HG03442 (cell line): ENCODE measurements around the gene LSAMP.

ENCODE experiments used
- ATAC-seq: cut with Tn5 transposase; IDR thresholded peaks from one replicate; pipeline ENCODE4 v1.9.1; 2021; ENCODE audit warnings: mild to moderate bottlenecking, moderate library complexity; ENCODE audit not compliant: unreplicated experiment

LSAMP gene

DNA sequence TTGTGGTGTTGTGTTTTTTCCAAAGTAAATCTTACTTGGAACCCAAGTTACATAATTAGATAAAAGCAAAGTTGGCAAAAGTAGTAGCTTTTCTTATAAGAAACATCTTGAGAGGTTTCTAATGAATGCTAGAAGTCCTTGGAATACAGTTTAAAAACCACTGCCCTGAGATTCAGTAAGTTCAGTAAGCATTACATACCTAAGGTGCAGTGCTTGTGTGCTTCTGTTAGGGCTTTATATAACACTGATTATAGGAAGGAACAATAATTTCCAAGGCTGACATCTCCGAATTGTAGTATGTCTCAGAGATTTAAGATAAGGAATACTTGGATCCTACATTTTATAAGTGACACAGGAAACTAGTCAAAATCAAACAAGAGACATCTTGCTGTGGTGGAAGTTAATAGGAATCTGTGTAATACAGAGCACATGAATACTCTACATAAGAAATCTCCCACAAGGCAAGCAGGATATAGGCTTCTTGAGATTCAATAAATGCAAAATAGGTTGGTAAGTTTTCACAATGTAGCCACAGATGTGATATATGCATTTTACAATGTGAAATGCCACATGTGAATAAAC, 268.2 kb downstream of the LSAMP start:
- ATAC-seq: no peak

DNA sequence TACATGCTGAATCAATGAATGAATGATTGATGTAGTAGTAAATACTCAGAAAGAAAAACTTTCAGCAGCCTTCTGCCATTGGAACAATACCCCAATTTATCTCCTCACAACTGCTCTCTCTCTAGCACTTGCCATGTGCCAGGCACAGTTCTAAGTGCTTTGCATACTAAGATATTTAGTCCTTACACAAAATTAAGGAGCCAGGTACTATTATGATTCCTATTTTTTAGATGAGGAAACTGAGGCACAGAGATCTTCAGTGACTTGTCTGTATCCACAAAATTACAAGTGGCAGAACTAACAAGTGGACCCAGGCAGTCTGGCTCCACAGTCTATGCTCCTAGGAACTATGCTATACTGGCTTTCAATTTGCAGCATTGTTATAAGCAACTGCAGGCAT, 279.2 kb downstream of the LSAMP start:
- ATAC-seq: no peak

DNA sequence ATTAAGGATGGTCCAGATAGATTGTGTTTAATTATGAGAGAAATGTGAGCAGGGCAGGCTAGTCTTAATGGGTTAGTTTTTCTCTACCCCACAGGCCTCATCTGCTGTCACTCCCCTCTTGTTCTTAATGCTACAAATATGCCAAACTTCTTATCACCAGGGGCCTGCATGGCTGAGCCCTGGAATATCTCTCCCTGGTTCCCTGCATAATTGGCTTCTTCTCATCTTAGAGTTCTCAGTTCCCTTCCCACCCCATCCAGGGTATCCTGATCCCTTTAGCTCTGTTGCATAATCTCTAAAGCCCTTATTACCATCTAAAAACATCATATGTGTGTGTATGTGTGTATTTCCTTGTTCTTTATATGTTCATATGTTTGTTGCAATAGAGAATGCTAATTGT, 279.6 kb downstream of the LSAMP start:
- no peak for ATAC-seq

DNA sequence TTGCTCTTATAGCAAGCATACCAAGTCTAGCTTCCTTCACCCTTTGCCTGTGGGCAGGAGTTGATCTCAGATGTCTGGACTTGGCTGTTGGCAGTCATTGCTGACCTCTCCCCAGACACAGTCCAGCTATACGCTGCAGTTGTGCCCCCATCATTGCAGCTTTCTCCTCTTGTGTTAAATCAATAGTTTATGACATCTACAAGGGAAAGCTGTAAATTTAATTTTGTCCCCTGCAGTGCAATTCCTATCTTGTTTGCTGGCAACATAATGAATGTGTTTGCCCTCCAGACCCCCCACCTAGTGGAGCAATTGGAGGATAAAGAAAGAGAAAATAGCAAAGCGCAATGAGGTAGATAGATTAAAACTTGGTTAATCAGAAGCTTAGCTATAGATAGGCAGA, 280.2 kb downstream of the LSAMP start:
- no peak for ATAC-seq

DNA sequence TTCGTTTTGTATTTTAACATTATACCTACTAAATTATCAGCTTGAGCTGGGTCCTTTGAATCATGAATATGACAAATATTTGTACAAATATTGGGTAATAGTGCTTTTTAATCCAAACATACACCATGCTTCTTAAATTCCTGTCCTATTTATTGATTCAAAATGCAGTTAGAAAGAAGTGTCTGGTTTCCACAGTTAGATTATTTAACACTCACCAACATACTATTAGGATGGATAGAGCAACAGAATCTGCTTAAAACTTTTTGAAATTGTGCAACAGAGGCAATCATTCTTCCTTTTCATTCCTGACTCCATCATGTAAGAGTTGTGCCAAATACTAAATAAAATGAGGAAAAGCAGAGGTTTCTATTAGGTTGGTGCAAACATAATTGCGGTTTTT, 281.2 kb downstream of the LSAMP start:
- ATAC-seq: no peak

DNA sequence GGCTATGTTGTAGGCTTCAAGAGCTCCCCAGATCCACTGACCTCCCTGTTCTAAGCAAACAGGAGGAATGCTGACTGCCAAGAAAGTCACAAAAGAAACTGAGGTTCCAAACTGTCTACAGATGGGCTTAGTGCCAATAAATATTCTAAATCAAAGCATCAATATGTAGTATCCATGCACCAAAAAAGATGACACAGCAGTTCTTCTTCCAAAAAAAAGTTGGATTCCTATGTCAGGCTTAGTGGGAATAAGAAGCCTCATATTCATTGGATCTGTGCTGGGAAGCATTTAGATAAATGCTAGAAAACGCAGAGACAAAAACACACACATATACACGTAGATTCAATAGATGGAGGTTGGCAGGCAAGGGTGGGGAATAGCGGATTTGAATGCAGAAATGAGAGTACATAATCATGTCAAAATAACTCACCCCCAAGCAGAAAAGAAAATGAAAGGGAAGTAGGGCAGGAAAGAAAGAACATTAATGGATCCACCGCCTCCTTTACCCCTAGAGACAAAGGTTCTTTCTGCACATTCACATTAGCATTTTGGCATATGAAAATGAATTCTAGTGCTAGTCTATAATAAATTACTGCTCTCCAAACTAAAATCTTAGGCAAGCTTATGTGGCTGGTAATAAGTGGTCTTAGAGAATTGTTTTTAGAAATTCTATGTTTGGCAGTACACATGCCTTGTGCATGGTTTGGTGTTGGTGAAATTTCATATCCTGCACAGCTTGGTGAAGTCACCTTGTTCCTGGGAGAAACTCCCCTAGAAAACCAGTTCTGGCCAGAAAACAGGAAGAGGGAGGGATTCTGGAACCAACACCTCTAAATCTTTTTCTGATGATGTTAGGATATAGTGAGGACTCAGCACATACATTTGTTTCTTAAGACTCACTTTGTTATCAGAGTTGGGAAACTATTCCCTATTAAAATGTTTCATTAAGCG, 283.4 kb downstream of the LSAMP start:
- no peak for ATAC-seq

DNA sequence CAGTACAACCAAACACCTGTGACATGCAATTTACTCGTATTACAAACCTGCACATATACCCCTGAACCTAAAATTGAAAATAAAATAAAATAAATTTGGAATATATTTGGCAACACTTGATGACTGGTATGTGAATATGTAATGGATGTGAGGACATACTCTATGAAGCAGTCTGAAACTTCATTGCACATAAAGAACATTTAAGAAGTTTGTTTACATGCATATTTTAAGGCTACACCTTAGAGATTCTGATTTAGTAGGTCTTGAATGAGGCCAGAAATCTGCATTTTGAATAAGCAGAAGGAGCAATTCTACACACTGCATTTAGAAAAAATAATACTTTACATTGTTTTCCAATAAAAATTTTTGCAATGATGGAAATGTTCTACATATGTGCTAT, 284.7 kb downstream of the LSAMP start:
- ATAC-seq: no peak

DNA sequence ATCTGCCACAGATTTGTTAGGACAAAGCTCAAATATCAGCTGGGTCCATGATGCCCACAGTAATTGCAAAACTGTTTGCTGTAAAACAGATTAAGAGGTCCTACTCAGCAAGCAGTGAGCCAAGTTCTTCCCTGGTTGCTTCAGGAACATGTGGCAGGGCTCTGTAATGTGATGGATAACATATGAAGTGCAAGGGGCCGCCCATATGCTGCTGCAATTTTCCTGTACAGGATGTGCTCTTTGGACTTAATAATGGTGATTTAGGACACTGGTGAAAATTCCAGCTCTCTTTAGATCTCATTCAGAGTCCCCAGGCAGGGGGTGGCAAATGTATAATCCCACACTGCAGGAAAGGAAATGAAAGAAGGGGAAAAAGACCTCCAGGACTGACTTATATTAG, 289.4 kb downstream of the LSAMP start:
- no peak for ATAC-seq

DNA sequence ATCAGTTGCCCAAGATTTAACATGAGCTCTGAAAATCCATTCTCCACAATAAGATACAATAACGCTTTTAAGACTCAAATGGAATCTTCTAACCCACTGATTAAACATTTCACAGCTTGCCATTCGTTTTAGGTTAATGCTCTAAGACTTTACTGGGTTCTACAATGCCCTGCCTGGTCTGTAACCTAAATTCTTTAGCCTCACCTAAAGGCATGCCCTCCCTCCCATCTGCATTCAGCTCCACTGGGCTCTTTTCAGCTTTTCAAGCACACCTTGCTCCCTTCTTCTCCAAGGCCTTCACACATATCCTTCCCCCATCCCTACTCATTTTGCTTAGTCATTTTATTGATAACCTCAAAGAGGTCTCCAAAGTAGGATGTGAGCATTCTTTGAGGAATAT, 290.9 kb downstream of the LSAMP start:
- no peak for ATAC-seq

DNA sequence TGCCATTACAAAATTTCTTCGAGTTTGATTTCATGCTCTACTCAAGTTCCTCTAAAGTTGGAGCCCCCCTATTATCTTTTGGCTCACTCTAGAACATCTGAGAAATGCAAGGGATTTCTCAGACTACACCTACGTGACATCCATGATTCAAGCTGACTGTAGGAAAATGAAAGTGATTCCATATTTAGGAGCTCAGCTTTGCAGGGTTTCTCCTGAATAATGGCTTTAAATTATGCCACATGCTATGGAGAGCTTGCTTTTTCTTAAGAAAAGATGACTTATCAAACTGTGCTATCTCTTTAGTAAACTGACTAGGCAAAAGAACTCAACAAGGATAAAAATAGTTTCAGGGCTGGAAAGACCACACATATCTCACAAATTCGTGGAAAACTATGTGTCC, 292.1 kb downstream of the LSAMP start:
- ATAC-seq: no peak

DNA sequence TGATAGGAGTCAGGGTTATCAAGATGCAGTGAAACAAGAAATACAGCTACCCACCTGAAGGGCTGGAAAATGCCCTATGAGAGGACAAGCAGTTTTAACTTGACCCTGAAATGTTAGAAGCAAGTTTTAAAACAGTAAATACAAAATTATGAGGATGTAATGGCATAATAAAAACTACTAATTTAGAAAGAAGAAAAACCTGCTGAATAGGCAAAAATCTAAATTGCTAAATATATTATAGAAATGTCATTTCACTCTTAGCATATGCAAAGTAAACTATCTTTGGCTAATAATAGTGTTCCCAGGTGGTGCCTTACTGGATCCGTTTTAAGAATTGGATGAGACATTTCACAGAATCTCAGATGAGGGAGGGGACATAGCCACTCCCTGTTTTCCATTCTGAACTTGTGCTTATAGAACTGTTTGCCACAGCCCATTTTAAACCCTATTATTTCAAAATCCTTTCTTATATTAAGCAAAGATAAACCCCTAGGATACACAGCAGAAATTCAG, 294.6 kb downstream of the LSAMP start:
- no peak for ATAC-seq

DNA sequence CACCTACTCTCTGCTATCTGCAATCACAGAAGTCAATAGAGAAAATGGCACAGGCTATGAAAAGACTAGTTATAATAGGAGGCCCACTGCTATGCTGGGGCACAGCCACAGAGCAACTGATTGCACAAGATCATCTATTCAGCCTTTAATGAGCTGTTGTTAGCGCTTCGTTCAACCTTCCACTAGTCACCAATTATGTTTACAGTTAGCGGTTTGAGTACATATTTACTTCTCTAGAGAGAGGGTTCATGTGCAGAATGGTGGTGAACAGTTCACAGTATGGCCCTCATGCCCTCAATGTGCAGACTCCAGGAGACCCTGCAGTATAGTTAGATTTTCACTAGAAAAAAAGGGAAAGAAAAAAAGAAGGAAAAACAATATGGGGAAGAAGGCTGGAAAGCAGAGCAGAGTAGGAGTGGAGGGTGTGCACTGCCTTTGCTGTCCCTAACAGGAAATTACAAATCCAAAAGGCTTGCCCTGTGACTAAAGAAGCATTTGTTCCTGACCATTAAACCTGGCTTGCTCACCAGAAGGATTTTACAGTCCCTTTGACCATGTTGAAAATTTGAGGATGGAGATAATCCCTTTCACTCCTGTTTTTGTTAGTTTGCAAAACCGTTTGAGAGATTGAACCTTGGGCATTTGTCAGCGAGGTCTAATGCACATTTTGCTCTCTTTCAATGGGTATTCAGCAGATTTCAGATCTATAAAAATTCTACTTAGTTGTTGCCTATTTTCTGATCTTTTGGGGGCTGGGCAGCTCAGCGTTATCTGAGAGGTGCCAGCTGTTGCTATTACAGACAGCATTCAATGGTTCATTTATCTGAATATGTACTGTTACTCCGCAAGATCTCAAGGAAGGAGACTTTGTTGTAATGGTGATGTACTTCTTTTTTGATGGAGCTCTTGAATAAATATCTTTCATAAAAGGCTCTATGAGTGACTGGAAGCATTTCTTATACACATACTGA, 296.1 kb downstream of the LSAMP start:
- ATAC-seq: no peak

DNA sequence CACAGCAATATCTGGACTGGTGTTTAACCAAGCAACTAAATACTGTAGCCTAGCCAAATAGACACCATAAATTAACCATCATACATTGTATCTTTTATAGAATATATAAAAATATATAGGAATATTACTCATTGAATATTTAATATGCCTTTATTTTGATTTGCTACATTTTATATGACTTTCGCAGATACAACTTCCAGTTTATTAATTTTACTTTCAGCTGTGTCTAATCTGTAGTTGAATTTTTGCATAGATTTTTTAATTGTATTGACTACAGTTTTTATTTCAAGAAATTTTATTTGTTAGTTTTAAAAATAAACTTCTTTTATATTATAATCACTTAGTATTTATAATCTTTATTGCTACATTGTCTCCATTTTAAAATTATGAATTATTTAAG, 299.7 kb downstream of the LSAMP start:
- ATAC-seq: no peak

DNA sequence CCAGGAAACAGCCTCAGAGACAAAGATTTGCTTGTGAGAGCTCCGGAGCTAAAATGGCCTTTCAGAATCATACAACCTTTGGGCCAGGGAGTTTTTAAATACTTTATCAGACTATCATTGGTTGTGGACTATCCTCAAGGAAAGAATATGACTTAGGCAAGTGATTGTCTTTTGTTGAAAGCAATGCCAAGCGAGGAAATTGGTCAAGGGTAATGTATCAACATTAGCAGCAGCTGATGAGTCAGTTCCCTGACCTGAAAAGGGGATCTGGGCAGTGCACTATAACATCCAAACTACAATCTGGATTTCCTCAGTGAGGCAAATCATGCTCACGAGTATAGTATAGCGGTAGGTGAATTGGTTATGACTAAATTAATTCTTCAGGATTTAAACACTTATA, 303.6 kb downstream of the LSAMP start:
- no peak for ATAC-seq

DNA sequence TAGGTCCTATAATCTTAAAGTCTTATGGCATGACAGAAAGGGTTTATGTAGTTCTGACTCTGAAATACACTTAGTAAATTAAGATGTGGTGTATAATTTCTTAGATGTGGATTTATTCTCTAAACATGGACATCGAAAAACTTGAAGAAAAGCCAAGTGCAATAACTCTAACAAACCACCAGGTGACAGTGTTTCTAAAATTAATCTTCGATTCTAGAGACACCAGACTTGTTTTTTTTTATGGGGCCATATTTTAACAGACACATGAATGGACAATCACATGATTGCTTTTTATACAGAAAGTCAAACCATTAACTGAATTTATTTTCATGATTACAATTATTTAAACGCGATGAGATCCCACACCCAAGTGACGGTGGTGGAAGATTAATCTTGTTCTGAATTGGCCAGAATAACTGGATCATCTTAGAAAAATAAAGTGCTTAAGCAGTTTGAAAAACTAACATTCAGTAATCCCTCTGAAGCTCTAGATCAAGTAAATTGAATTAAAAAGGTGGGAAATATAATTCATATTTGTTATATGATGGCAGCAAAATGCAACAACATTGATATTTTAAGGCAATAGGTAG, 305.1 kb downstream of the LSAMP start:
- peak; percentile 54 for ATAC-seq

DNA sequence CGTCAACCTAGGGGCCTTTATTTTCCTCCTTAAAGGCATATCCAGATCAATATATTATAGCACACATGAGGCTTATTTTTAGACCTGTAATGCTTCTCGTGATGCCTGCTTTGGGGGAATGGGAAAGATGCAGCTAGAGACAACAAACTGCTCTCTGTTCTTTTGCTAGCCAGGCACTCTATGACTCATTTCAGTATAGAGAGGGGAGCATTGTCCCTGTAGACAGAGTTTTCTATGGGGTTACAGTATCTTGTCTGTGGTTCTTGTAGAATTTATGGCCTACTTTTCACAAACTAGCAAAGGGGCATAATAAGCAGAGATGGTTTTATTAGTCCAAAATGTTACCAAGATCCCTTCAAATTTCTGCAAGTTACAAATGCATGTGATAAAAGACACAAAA, 305.6 kb downstream of the LSAMP start:
- peak; percentile 60 for ATAC-seq

DNA sequence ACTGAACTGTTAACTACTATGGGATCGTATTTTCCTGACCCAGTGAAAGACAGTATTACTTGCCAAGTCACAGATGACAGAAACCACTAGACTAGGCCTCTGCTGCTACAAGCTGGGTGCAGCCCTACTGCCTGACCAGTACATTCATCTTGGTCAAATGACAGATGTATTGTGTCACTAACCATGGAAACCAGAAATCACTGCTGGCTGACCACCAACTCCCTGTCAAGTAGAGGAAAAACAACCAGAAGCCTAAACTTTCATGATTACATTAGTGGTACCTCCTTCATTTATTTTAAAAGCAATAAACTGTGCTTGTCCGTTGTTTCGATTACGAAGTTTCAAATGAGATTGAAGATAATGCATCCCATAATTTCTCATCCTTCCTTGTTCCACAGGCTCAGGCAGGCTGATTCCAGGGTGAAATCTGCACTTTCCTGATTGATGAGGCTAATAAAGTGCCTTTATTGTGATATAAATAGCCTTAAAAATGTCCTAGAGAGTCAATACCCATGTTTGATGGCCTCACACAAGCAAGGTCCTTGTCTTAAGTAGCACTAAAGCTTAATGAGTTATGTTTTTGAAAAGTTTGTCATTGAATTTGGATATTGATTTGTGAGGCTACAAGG, 309.7 kb downstream of the LSAMP start:
- no peak for ATAC-seq

DNA sequence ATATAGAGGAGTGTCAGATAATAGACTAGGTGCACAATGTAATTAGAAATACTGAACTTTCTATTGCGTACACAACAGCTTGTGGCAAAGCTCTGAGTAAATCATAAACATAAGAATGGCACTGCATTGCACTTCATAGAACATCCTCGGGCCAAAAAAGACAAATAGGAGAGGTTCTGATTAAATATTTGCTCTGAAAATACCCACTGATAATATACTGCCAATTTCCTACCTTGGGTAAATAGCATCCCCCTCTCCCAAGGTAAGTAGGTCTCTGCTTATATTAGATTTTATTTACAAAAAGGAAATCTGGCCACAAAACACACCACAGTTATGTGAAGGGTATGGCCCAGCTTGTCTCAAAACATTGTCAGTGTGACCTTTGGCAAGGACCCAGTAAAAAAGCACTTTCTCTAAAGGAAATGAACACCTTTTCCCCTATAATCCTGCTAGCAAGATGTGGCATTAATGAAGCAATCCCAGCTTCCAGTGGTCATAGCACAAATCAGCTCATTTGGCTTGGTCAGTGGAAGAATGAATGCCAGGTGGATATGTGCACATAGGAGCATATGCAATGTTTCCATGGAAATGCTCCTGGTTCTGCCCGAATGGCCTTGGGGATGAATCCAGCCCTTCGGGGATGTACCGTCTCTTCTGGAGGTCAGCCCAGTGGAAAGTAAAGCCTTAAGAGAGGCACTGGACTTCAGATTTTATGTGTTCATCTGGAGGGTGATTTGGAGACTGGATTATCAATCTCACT, 315.9 kb downstream of the LSAMP start:
- ATAC-seq: no peak

DNA sequence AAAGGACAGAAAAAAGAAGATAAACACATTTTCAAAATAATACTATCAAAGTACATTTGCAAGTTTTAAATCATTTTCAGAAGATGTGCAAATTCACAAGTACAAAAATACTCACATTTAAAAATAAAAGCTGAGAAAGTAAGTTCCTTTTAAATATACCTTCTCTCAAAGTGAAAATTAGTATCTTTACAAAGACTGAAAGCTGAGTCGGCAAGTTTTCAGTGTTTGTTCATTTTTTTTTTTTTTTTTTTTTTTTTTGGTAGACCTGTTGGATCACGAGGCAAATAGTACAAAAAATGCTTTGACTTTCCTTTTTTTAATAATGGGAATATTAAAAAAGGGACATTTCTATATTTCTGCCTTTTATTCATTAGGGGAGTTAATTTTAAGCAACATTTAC, 317.8 kb downstream of the LSAMP start:
- ATAC-seq: no peak

DNA sequence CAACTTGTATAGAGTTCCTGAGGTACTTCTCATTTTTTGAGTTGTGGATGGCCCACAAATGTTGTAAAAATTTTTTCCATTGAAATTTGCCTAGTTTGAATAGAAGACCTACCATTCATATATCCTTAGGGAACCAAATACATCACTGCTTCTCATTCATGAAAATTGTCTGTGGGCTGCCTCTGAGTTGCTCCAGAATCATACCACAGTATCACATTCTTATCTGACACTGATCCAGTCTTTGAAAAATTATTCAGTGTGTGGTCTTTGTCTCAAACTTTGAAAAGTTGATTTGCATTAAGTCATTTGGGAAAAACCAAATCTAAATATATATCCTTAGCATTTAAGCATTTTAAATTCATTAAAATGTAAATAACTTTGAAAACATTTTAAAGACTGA, 321.1 kb downstream of the LSAMP start:
- ATAC-seq: no peak
